H9 (cell line): ENCODE results near the gene GRIPAP1. TPM values are rescaled to one million over a fixed set of nuclear protein-coding genes. Genes with fewer than 3 reads are reported as not detected.

Source experiments
- DNase-seq: peaks from one replicate; pipeline ENCODE4 v3.0.0-alpha.2; 2017
- H2AFZ ChIP-seq: one replicate; pipeline ENCODE4 v1.6.1; 2013; ENCODE audit warnings: mild to moderate bottlenecking, low read length, control low read depth, moderate library complexity
- H2AK5ac ChIP-seq: 2 replicates; pipeline ENCODE4 v1.6.1; 2013; ENCODE audit warnings: low read length, control low read depth, mixed read lengths; ENCODE audit not compliant: insufficient read length
- H2BK120ac ChIP-seq: one replicate; pipeline ENCODE4 v1.6.1; 2013; ENCODE audit warnings: low read depth, mild to moderate bottlenecking, low read length, control low read depth, inconsistent platforms; ENCODE audit not compliant: poor library complexity, severe bottlenecking
- H2BK12ac ChIP-seq: 2 replicates; pipeline ENCODE4 v1.6.1; 2013; ENCODE audit warnings: low read length, control low read depth, mixed read lengths, low read depth; ENCODE audit not compliant: insufficient read length
- H2BK15ac ChIP-seq: 2 replicates; pipeline ENCODE4 v1.6.1; 2013; ENCODE audit warnings: low read depth, low read length, control low read depth
- H2BK20ac ChIP-seq: one replicate; pipeline ENCODE4 v1.6.1; 2013; ENCODE audit warnings: low read depth, mild to moderate bottlenecking, low read length, control low read depth, inconsistent platforms; ENCODE audit not compliant: poor library complexity, severe bottlenecking
- H2BK5ac ChIP-seq: 2 replicates; pipeline ENCODE4 v1.6.1; 2013; ENCODE audit warnings: low read length, control low read depth, mixed read lengths; ENCODE audit not compliant: insufficient read length
- H3K14ac ChIP-seq: 2 replicates; pipeline ENCODE4 v1.6.1; 2013; ENCODE audit warnings: low read length, control low read depth; ENCODE audit not compliant: insufficient read depth
- H3K18ac ChIP-seq: 2 replicates; pipeline ENCODE4 v1.6.1; 2013; ENCODE audit warnings: low read depth, mild to moderate bottlenecking, mixed read lengths, low read length, control low read depth; ENCODE audit not compliant: insufficient read length
- H3K23ac ChIP-seq: 2 replicates; pipeline ENCODE4 v1.6.1; 2013; ENCODE audit warnings: low read length, control low read depth, mixed read lengths, low read depth; ENCODE audit not compliant: insufficient read length
- H3K23me2 ChIP-seq: 2 replicates; pipeline ENCODE4 v1.6.1; 2013; ENCODE audit warnings: low read depth, mild to moderate bottlenecking, mixed read lengths, low read length, control low read depth; ENCODE audit not compliant: insufficient read length, poor library complexity, severe bottlenecking
- H3K27ac ChIP-seq: 2 replicates; pipeline ENCODE4 v1.5.1; 2013; ENCODE audit warnings: low read length, control low read depth, mixed read lengths, low read depth; ENCODE audit not compliant: insufficient read length
- H3K27me3 ChIP-seq: 2 replicates; pipeline ENCODE4 v1.6.1; 2013; ENCODE audit warnings: low read length, control low read depth, inconsistent platforms; ENCODE audit not compliant: insufficient read depth
- H3K4ac ChIP-seq: 2 replicates; pipeline ENCODE4 v1.6.1; 2013; ENCODE audit warnings: low read depth, mild to moderate bottlenecking, control low read depth, inconsistent platforms, low read length, moderate library complexity
- H3K4me1 ChIP-seq: 2 replicates; pipeline ENCODE4 v1.6.1; 2013; ENCODE audit warnings: low read length, control low read depth, inconsistent platforms; ENCODE audit not compliant: insufficient read depth
- H3K4me2 ChIP-seq: 2 replicates; pipeline ENCODE4 v1.6.1; 2013; ENCODE audit warnings: low read length, control low read depth, mixed read lengths; ENCODE audit not compliant: insufficient read length, insufficient read depth
- H3K56ac ChIP-seq: 2 replicates; pipeline ENCODE4 v1.6.1; 2013; ENCODE audit warnings: low read depth, mild to moderate bottlenecking, mixed read lengths, low read length, control low read depth; ENCODE audit not compliant: insufficient read length
- H3K79me1 ChIP-seq: 2 replicates; pipeline ENCODE4 v1.6.1; 2013; ENCODE audit warnings: low read depth, mild to moderate bottlenecking, moderate library complexity, low read length, control low read depth, inconsistent platforms; ENCODE audit not compliant: insufficient read depth, poor library complexity, severe bottlenecking
- H3K79me2 ChIP-seq: 2 replicates; pipeline ENCODE4 v1.6.1; 2013; ENCODE audit warnings: low read length, control low read depth, inconsistent platforms; ENCODE audit not compliant: insufficient read depth
- H3K9ac ChIP-seq: 2 replicates; pipeline ENCODE4 v1.6.1; 2013; ENCODE audit warnings: low read length, control low read depth, mixed read lengths; ENCODE audit not compliant: insufficient read length; ENCODE audit errors: extremely low read depth
- H3K9me3 ChIP-seq: one replicate; pipeline ENCODE4 v1.6.1; 2013; ENCODE audit warnings: low read depth, low read length, inconsistent platforms; ENCODE audit not compliant: control insufficient read depth
- H3T11ph ChIP-seq: one replicate; pipeline ENCODE4 v1.6.1; 2013; ENCODE audit warnings: mild to moderate bottlenecking, low read length, control low read depth, inconsistent platforms
- H4K20me1 ChIP-seq: one replicate; pipeline ENCODE4 v1.6.1; 2013; ENCODE audit not compliant: control insufficient read depth, insufficient read length, insufficient read depth
- H4K5ac ChIP-seq: 2 replicates; pipeline ENCODE4 v1.6.1; 2013; ENCODE audit warnings: low read depth, mild to moderate bottlenecking, mixed read lengths, low read length, control low read depth; ENCODE audit not compliant: insufficient read length
- H4K8ac ChIP-seq: replicated peaks from 2 replicates; pipeline ENCODE4 v1.6.1; 2013; ENCODE audit warnings: low read length, control low read depth, mixed read lengths, low read depth; ENCODE audit not compliant: insufficient read length
- H4K91ac ChIP-seq: 2 replicates; pipeline ENCODE4 v1.6.1; 2013; ENCODE audit warnings: low read depth, mild to moderate bottlenecking, moderate library complexity, mixed read lengths, low read length, control low read depth; ENCODE audit not compliant: insufficient read length
- H3K27ac Mint-ChIP-seq, 3 experiments: 2 replicates in 2 of 3; 3 replicates in 1 of 3; pipeline ENCODE4 v1.8.0; 2020 to 2021; ENCODE audit warnings: mixed read lengths in 3 of 3, mild to moderate bottlenecking in 1 of 3, moderate library complexity in 1 of 3
- H3K27me3 Mint-ChIP-seq: 2 replicates; pipeline ENCODE4 v1.8.0; 2021; ENCODE audit warnings: low read depth, mild to moderate bottlenecking, moderate library complexity, mixed read lengths
- H3K36me3 Mint-ChIP-seq, 3 experiments: 2 replicates in 2 of 3; 3 replicates in 1 of 3; pipeline ENCODE4 v1.8.0; 2020 to 2021; ENCODE audit warnings: low read depth in 3 of 3, mixed read lengths in 3 of 3; ENCODE audit not compliant: insufficient read depth in 1 of 3
- H3K4me1 Mint-ChIP-seq, 2 experiments: 2 replicates each; pipeline ENCODE4 v1.8.0; 2020; ENCODE audit warnings: mixed read lengths in 2 of 2
- H3K4me3 Mint-ChIP-seq, 2 experiments: 2 replicates in 1 of 2; 3 replicates in 1 of 2; pipeline ENCODE4 v1.8.0; 2020 to 2021; ENCODE audit warnings: mild to moderate bottlenecking in 2 of 2, mixed read lengths in 2 of 2, moderate library complexity in 1 of 2
- H3K9me3 Mint-ChIP-seq, 2 experiments: 2 replicates in 1 of 2; 3 replicates in 1 of 2; pipeline ENCODE4 v1.8.0; 2020; ENCODE audit warnings: mild to moderate bottlenecking in 2 of 2, mixed read lengths in 2 of 2, moderate library complexity in 1 of 2
- WGBS: extraction: QIAGEN DNeasy Blood & Tissue Kit; methylation state at CpG from one replicate; pipeline ENCODE4 v1.1.7; 2013; ENCODE audit warnings: missing lambda C conversion rate, low lambda C conversion rate, mixed read lengths; ENCODE audit not compliant: insufficient read length; ENCODE audit errors: extremely low coverage; 5-methylcytosine and 5-hydroxymethylcytosine counted together
- total RNA-seq: library from RNA; stranded (reverse); gene quantifications from 2 replicates; pipeline ENCODE4 v1.2.1, GENCODE V29; 2021
- TF ChIP-seq, protein P1 (sequence below): fragments of 200-600 bp; sonication (generic); conservative IDR thresholded peaks from 3 replicates; pipeline ENCODE4 v1.8.0; 2021; ENCODE audit warnings: antibody characterized with exemption, mild to moderate bottlenecking

GRIPAP1 gene
- total RNA-seq, 1 experiment from 2014 or later, result 71.8 TPM

DNA sequence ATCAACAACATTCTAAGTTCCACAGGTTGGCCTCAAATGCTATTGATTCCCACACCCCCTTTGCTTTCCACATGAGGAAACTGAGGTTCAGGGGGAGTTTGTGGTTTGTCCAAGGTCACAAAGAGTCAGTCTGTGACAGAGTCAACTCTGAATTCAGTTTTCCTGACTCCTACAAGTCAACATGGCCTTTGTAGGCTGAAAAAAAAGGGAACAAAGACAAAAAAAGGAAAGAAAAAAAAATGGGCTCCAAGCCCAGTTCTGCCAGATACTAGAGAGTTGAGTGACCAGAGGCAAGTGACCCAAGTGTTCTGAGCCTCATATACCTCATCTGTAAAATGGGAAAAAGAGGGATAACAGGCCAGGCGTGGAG is 66.8 kb downstream of the GRIPAP1 start:
- no peaks in the 10 kb centered on the region for H3K27me3 ChIP-seq
- no peak overlapping the region for H3K23ac ChIP-seq
- H3T11ph ChIP-seq, result no peak overlapping the region
- H2BK20ac ChIP-seq, result no peak overlapping the region
- H2BK120ac ChIP-seq, result no peak overlapping the region
- H3K4me1 Mint-ChIP-seq, result peaks cover 13 to 27% of the 10 kb centered on the region in 2 experiments
- no peak overlapping the region for H3K4me2 ChIP-seq
- whole genome bisulfite sequencing, result no CpG with 5 or more reads among the region's 1 CpG
- peaks cover 64 to 69% of the 10 kb centered on the region in 2 experiments for H3K9me3 Mint-ChIP-seq
- no peak overlapping the region for H3K14ac ChIP-seq
- H3K27ac ChIP-seq, result no peak overlapping the region
- no peak overlapping the region for H2BK12ac ChIP-seq
- no peak overlapping the region for H4K5ac ChIP-seq
- no peaks in the 10 kb centered on the region; the same call in 1 of the 2 replicates for H3K27me3 Mint-ChIP-seq
- no peak overlapping the region for H3K56ac ChIP-seq
- no peak overlapping the region for H3K4me3 Mint-ChIP-seq
- peaks cover 38 to 64% (median 47%) of the 10 kb centered on the region in 3 experiments for H3K36me3 Mint-ChIP-seq
- peaks cover 4% of the 10 kb centered on the region; the same call in 1 of the 2 replicates for H3K4me1 ChIP-seq
- peak overlapping the region in 2 of 3 experiments; percentile 27 to 52; a peak in 1 of 7 replicates for H3K27ac Mint-ChIP-seq
- no peak overlapping the region for H4K8ac ChIP-seq
- no peak overlapping the region for H2AFZ ChIP-seq
- TF ChIP-seq, protein P1, sequence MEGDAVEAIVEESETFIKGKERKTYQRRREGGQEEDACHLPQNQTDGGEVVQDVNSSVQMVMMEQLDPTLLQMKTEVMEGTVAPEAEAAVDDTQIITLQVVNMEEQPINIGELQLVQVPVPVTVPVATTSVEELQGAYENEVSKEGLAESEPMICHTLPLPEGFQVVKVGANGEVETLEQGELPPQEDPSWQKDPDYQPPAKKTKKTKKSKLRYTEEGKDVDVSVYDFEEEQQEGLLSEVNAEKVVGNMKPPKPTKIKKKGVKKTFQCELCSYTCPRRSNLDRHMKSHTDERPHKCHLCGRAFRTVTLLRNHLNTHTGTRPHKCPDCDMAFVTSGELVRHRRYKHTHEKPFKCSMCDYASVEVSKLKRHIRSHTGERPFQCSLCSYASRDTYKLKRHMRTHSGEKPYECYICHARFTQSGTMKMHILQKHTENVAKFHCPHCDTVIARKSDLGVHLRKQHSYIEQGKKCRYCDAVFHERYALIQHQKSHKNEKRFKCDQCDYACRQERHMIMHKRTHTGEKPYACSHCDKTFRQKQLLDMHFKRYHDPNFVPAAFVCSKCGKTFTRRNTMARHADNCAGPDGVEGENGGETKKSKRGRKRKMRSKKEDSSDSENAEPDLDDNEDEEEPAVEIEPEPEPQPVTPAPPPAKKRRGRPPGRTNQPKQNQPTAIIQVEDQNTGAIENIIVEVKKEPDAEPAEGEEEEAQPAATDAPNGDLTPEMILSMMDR, result no peak
- no peaks in the 10 kb centered on the region for H4K20me1 ChIP-seq
- no peak overlapping the region for H3K9ac ChIP-seq
- H2BK15ac ChIP-seq, result no peak overlapping the region
- no peaks in the 10 kb centered on the region for H3K23me2 ChIP-seq
- H2BK5ac ChIP-seq, result no peak overlapping the region
- H2AK5ac ChIP-seq, result no peak overlapping the region
- no peak overlapping the region for H4K91ac ChIP-seq
- H3K9me3 ChIP-seq, result no peaks in the 10 kb centered on the region
- H3K4ac ChIP-seq, result no peak overlapping the region
- peaks cover 3% of the 10 kb centered on the region; the same call in 1 of the 2 replicates for H3K79me2 ChIP-seq
- no peak for DNase-seq
- no peaks in the 10 kb centered on the region for H3K79me1 ChIP-seq
- H3K18ac ChIP-seq, result no peak overlapping the region
